Transverse colon (tissue), 4 donors: Measurements from ENCODE around the gene SLC17A9. TPM values are rescaled to one million over a fixed set of nuclear protein-coding genes. Genes with fewer than 3 reads are reported as not detected.

Source experiments
- DNase-seq: peaks from one replicate; pipeline ENCODE4 v3.0.0-alpha.2; 2019
- H3K27ac ChIP-seq, 4 donors: fragments of 200-600 bp; sonication (generic); 2 replicates each; pipeline ENCODE4 v1.5.1; 2016 to 2018; ENCODE audit warnings: inconsistent platforms in 4 of 4
- H3K27me3 ChIP-seq: fragments of 200-600 bp; sonication (generic); 2 replicates; pipeline ENCODE4 v1.5.1; 2017; ENCODE audit warnings: inconsistent platforms
- H3K36me3 ChIP-seq, 4 donors: fragments of 200-600 bp; sonication (generic); 2 replicates each; pipeline ENCODE4 v1.5.1; 2017 to 2019; ENCODE audit warnings: inconsistent platforms in 4 of 4
- H3K4me1 ChIP-seq, 4 donors: fragments of 200-600 bp; sonication (generic); 2 replicates each; pipeline ENCODE4 v1.5.1; 2017 to 2020; ENCODE audit warnings: inconsistent platforms in 4 of 4
- H3K4me3 ChIP-seq, 4 donors: fragments of 200-600 bp; sonication (generic); 1 replicate in 1 of 4; 2 replicates in 3 of 4; pipeline versions ENCODE4 v1.5.1 to v1.6.1; 2017 to 2019; ENCODE audit warnings: inconsistent platforms in 4 of 4
- H3K9me3 ChIP-seq, 2 donors: fragments of 200-600 bp; sonication (generic); 2 replicates each; pipeline ENCODE4 v1.5.1; 2017 to 2019; ENCODE audit warnings: inconsistent platforms in 2 of 2
- EP300 ChIP-seq: sonication (generic); formaldehyde crosslinking; IDR thresholded peaks from one replicate; pipeline ENCODE4 v1.6.1; 2017; ENCODE audit warnings: antibody characterized with exemption, low read depth
- POLR2A ChIP-seq: fragments of 450-650 bp; IDR thresholded peaks from one replicate; pipeline ENCODE4 v1.6.1; 2016; ENCODE audit warnings: antibody characterized with exemption, mild to moderate bottlenecking, moderate library complexity
- POLR2AphosphoS5 ChIP-seq, 3 donors: sonication (generic); formaldehyde crosslinking; IDR thresholded peaks; one replicate each; pipeline ENCODE4 v1.6.1; 2016; ENCODE audit warnings: antibody characterized with exemption in 3 of 3
- WGBS, 2 donors: methylation state at CpG; one replicate each; pipeline ENCODE4 v1.1.5; 2018; ENCODE audit warnings: low coverage in 1 of 2; 5-methylcytosine and 5-hydroxymethylcytosine counted together
- in situ Hi-C, 4 donors: fragments of 200-750 bp; cut with MboI; loops; one replicate each; pipeline versions ENCODE4 v1.15.0 to v1.15.1; 2017; ENCODE audit warnings: low sequenced_read_pairs in 3 of 4, low pct_ligation_motif_present in 1 of 4, low pct_unique_long_range_greater_than_20kb in 1 of 4
- intact Hi-C: fragments of 100-400 bp; cut with DNase I; formaldehyde crosslinking; loops from one replicate; pipeline ENCODE4 v1.15.1; 2023; ENCODE audit warnings: low total_unique reads
- total RNA-seq, 4 donors: library from RNA; depleted of rRNA; stranded (reverse); fragments of >200 nt; gene quantifications; one replicate each; pipeline ENCODE4 v1.1.0, GENCODE V29; 2016
- TF ChIP-seq, protein P1 (sequence below), 5 experiments: fragments of 200-600 bp in 3 of 5; fragments of 450-650 bp in 2 of 5; sonication (generic) in 3 of 5; IDR thresholded peaks; 1 replicate in 2 of 5; 2 replicates in 3 of 5; pipeline ENCODE4 v1.5.1; 2016 to 2017; ENCODE audit warnings: antibody characterized with exemption in 5 of 5, inconsistent platforms in 3 of 5, mild to moderate bottlenecking in 2 of 5, moderate library complexity in 1 of 5

Gene SLC17A9, protein sequence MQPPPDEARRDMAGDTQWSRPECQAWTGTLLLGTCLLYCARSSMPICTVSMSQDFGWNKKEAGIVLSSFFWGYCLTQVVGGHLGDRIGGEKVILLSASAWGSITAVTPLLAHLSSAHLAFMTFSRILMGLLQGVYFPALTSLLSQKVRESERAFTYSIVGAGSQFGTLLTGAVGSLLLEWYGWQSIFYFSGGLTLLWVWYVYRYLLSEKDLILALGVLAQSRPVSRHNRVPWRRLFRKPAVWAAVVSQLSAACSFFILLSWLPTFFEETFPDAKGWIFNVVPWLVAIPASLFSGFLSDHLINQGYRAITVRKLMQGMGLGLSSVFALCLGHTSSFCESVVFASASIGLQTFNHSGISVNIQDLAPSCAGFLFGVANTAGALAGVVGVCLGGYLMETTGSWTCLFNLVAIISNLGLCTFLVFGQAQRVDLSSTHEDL
- 10 to 100 TPM in 1 of 4 donors, 1 to 10 TPM in 3; 2.8 to 32.9 (median 4.6) TPM for total RNA-seq

DNA sequence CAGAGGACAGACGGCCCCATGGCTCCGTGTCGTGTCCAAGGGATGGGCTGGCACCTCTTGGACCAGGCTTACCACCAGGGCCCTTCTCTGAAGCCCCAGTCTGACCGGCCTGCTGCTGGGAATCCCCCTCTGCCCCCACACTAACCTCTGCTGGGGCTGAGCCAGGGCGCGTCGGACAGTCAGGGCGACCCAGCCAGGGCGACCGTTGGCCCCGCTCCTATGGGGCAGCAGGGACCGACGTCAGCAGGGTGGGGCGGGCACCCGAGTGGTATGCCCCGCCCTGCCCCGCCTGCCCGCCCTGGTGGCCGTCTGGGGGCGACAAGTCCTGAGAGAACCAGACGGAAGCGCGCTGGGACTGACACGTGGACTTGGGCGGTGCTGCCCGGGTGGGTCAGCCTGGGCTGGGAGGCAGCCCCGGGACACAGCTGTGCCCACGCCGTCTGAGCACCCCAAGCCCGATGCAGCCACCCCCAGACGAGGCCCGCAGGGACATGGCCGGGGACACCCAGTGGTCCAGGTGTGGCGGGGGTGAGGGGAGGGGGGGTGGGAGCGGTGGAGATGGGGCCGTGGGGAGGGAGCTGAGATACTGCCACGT is at the start of gene SLC17A9:
Gene SLC17A9 (plus strand): TSS at position 337 of the 595 bp plus-strand sequence. CDS start 122 bp downstream, at position 459.
- peak within 1 kb of the TSS; percentile 14 to 40 (median 25) for H3K4me3 ChIP-seq

DNA sequence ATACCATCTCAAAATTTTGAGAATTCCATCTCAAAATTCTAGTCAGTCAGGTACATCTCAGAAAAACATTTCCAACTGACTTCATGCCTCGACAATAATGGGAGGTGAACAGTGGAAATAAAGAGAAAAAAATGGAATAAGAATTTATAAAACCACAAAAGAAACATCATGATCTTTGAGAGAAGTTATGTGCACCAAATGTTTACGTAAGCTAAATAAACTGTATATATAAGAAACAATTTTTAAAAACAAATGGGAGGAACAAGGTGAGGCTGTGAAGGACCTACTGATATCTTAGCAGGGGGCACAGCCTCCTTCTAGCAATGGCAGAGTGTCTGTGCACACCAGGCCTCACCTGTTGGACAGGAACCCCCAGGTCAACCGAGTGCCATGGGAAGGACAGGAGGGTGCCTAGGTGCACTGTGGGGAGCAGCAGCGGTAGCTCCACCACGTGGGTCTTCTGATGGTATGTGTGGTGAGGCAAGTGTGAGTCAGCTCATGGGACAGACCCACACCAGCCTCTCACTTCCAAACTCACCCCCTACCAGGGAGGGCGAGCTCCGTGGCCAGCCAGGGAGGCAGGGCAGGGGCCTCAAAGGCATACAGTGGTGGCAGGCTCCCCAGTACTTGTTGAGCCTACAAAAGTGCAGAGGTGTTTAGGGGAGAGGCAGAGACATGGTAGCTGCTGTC is 49.4 kb upstream of the SLC17A9 start:
- Histone ChIP-seq H3K4me1 (peaks cover 18 to 32% (median 22%) of the 10 kb centered on the region in 4 donors), H3K27me3 (no peaks in the 10 kb centered on the region), H3K4me3 (no peak overlapping the region), H3K9me3 (no peaks in the 10 kb centered on the region), H3K36me3 (peaks cover 0 to 42% (median 21%) of the 10 kb centered on the region in 4 donors), H3K27ac (no peak overlapping the region)
- TF ChIP-seq POLR2A (no peak), POLR2AphosphoS5 (IDR thresholded peaks at IDR 0.05) (no peak), EP300 (no peak)
- TF ChIP-seq, protein P1, sequence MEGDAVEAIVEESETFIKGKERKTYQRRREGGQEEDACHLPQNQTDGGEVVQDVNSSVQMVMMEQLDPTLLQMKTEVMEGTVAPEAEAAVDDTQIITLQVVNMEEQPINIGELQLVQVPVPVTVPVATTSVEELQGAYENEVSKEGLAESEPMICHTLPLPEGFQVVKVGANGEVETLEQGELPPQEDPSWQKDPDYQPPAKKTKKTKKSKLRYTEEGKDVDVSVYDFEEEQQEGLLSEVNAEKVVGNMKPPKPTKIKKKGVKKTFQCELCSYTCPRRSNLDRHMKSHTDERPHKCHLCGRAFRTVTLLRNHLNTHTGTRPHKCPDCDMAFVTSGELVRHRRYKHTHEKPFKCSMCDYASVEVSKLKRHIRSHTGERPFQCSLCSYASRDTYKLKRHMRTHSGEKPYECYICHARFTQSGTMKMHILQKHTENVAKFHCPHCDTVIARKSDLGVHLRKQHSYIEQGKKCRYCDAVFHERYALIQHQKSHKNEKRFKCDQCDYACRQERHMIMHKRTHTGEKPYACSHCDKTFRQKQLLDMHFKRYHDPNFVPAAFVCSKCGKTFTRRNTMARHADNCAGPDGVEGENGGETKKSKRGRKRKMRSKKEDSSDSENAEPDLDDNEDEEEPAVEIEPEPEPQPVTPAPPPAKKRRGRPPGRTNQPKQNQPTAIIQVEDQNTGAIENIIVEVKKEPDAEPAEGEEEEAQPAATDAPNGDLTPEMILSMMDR (IDR thresholded peaks at IDR 0.05) = no peak
- in situ Hi-C loops (no loop called here), intact Hi-C loops (no loop called here)
- no peak for DNase-seq
- 78 to 90% methylated on average over 3 to 7 of the region's 7 CpGs for whole genome bisulfite sequencing, 2 donors

More for the DNA sequence above, at the start of gene SLC17A9:
- 7% methylated on average over 29 of the region's 37 CpGs; no CpG with 5 or more reads in 1 of the 2 donors for WGBS, 2 donors
- no peaks in the 10 kb centered on the region for H3K36me3 ChIP-seq
- intact Hi-C loops (no loop called here), in situ Hi-C loops (no loop called here)
- peaks cover 22 to 45% (median 42%) of the 10 kb centered on the region in 4 donors for H3K4me1 ChIP-seq
- DNase-seq = peak; percentile 94
- TF ChIP-seq POLR2A = peak; percentile 53
- TF ChIP-seq POLR2AphosphoS5 (IDR thresholded peaks at IDR 0.05) = peak in 2 of 3 donors; percentile 33 to 47
- TF ChIP-seq, protein P1 (IDR thresholded peaks at IDR 0.05) = peak in 1 of 5 experiments; percentile 46
- no peak for TF ChIP-seq EP300
- H3K27ac ChIP-seq = peak within 1 kb of the TSS; percentile 87 to 92 (median 90)
- no peaks in the 10 kb centered on the region for H3K9me3 ChIP-seq
- no peaks in the 10 kb centered on the region for H3K27me3 ChIP-seq

DNA sequence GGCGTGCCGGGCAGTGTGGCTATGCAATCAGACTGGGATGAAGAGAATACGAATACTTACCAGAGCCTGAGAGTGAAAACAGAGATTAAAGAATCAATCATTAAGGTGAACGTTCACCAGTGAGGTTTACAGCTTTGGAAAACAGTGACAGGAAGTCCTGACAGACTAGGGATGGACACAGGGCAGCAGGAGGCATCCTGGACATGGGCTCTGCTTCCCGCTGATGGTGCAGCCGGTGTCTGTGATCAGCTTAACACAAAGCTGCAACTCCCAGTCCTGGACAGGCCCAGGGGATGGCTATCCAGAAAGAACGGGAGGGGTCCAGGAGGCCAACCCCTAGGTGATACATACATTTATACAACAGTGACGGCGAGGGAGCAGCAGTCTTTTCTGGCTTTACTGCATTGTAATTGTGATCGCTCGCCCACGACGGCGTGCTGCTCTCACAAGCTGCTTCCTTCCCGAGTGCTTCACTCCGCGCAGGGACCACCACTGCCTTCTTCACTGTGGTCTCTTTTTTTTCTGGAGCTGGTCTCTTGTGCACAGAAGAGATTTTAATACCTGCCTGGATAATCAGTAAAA is 46.9 kb upstream of the SLC17A9 start:
- no peak overlapping the region for H3K4me3 ChIP-seq
- intact Hi-C loops = loop anchor here (5.0 kb wide), 1 partner anchor 102 kb away; the partner anchor contains the start of gene BHLHE23
- peaks cover 0 to 67% (median 32%) of the 10 kb centered on the region in 4 donors for H3K36me3 ChIP-seq
- no peak overlapping the region for H3K27ac ChIP-seq
- in situ Hi-C loops = no loop called here
- 90 to 96% methylated on average over 4 to 17 of the region's 17 CpGs for WGBS, 2 donors
- no peak for DNase-seq
- H3K27me3 ChIP-seq = no peaks in the 10 kb centered on the region
- H3K9me3 ChIP-seq = no peaks in the 10 kb centered on the region
- H3K4me1 ChIP-seq = peaks cover 0 to 9% (median 4%) of the 10 kb centered on the region in 4 donors
- TF ChIP-seq POLR2A (no peak), EP300 (no peak), POLR2AphosphoS5 (IDR thresholded peaks at IDR 0.05) (no peak)
- TF ChIP-seq, protein P1 (IDR thresholded peaks at IDR 0.05) = no peak
